Ishikawa (cell line): ENCODE results near the gene FYB2.

Experiments
- CEBPB ChIP-seq: IDR thresholded peaks from 2 replicates; pipeline ENCODE4 v1.6.1; 2012
- CREB1 ChIP-seq: IDR thresholded peaks from 2 replicates; pipeline ENCODE4 v1.6.1; 2012; ENCODE audit warnings: low read depth
- EGR1 ChIP-seq: IDR thresholded peaks from 2 replicates; pipeline ENCODE4 v1.6.1; 2012
- EP300 ChIP-seq: IDR thresholded peaks from 2 replicates; pipeline ENCODE4 v1.6.1; 2012; ENCODE audit warnings: borderline replicate concordance
- FOXM1 ChIP-seq: IDR thresholded peaks from 2 replicates; pipeline ENCODE4 v1.6.1; 2012; ENCODE audit warnings: low read depth, borderline replicate concordance
- NFIC ChIP-seq: IDR thresholded peaks from 2 replicates; pipeline ENCODE4 v1.6.1; 2012
- RAD21 ChIP-seq: IDR thresholded peaks from 2 replicates; pipeline ENCODE4 v1.6.1; 2012; ENCODE audit warnings: low read depth
- REST ChIP-seq: IDR thresholded peaks from 2 replicates; pipeline ENCODE4 v1.6.1; 2012; ENCODE audit warnings: low read depth, mild to moderate bottlenecking
- TAF1 ChIP-seq: IDR thresholded peaks from 2 replicates; pipeline ENCODE4 v1.6.1; 2012; ENCODE audit warnings: low read depth, mild to moderate bottlenecking
- TCF12 ChIP-seq: IDR thresholded peaks from 2 replicates; pipeline ENCODE4 v1.6.1; 2012; ENCODE audit warnings: low read depth
- TEAD4 ChIP-seq: IDR thresholded peaks from 2 replicates; pipeline ENCODE4 v1.6.1; 2012
- USF1 ChIP-seq: IDR thresholded peaks from 2 replicates; pipeline ENCODE4 v1.6.1; 2012
- YY1 ChIP-seq: IDR thresholded peaks from 2 replicates; pipeline ENCODE4 v1.6.1; 2012; ENCODE audit warnings: low read depth
- ZBTB7A ChIP-seq: IDR thresholded peaks from 2 replicates; pipeline ENCODE4 v1.6.1; 2012; ENCODE audit warnings: low read depth
- TF ChIP-seq, protein P1 (sequence below): IDR thresholded peaks from 2 replicates; pipeline ENCODE4 v1.6.1; 2012

FYB2 gene

GRCh38 chr1:56671085-56671484 is 148.1 kb downstream of the FYB2 start:
- TF ChIP-seq TCF12: no peak
- TF ChIP-seq CEBPB: no peak
- TF ChIP-seq TAF1: no peak
- TF ChIP-seq USF1: no peak
- TF ChIP-seq RAD21: no peak
- TF ChIP-seq NFIC: no peak
- TF ChIP-seq YY1: no peak
- no peak for TF ChIP-seq EP300
- no peak for TF ChIP-seq FOXM1
- no peak for TF ChIP-seq ZBTB7A
- TF ChIP-seq CREB1: no peak
- TF ChIP-seq, protein P1, sequence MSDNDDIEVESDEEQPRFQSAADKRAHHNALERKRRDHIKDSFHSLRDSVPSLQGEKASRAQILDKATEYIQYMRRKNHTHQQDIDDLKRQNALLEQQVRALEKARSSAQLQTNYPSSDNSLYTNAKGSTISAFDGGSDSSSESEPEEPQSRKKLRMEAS: no peak
- no peak for TF ChIP-seq EGR1
- no peak for TF ChIP-seq TEAD4
- TF ChIP-seq REST: no peak

DNA sequence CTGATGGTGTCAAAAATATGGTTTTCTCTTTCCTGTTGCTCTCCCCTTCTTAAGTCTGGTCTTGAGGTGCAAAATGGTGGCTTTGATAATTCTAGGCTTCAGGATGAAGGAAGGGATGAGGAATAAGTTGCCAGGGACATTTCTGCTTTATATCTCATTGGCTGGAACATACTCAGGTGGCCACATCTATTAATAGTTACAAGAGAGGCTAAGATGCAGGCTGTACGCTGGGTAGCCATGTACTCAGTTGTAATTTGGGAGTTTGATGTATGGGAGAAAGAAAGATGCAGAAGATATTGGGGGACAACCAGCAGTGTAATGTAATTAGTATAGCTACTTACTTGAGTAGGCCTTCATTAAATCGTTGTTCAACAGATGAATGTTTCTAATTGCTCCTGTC is 148.9 kb downstream of the FYB2 start:
- TF ChIP-seq EP300 (no peak), FOXM1 (no peak), CREB1 (no peak), TAF1 (no peak), YY1 (no peak), CEBPB (no peak), TEAD4 (no peak), TCF12 (no peak), ZBTB7A (no peak)
- TF ChIP-seq, protein P1: no peak
